OCI-LY7 (cell line): ENCODE results near the gene MUSK. TPM values are rescaled to one million over a fixed set of nuclear protein-coding genes. Genes with fewer than 3 reads are reported as not detected.

Experiments
- BruUV-seq: library from RNA; stranded (reverse); fragments of 400-500 nt; replicated peaks from 2 replicates; lab custom pipeline; 2021; lab: Mats Ljungman, UMichigan
- CTCF ChIA-PET: fragments of 300-600 bp; sonication (Branson Sonifier 250); formaldehyde crosslinking; loops from one replicate; lab custom pipeline; 2022; ENCODE audit warnings: antibody characterized with exemption; ENCODE audit not compliant: unreplicated experiment; lab: Charles Lee
- POLR2A ChIA-PET: fragments of 300-600 bp; sonication (Branson Sonifier 250); formaldehyde crosslinking; loops from one replicate; lab custom pipeline; 2022; ENCODE audit warnings: antibody characterized with exemption; lab: Charles Lee
- DNase-seq: peaks from one replicate; pipeline ENCODE4 v3.0.0-alpha.2; 2015; ENCODE audit warnings: low spot score
- H2AFZ ChIP-seq: fragments of 200-600 bp; sonication (generic), shearing (Covaris generic); 2 replicates; pipeline ENCODE4 v1.6.1; 2014; ENCODE audit warnings: mild to moderate bottlenecking, antibody characterized with exemption, low read length, moderate library complexity
- H3K27ac ChIP-seq: fragments of 200-600 bp; sonication (generic); 2 replicates; pipeline ENCODE4 v1.5.1; 2014; ENCODE audit warnings: mixed run types, low read depth, mild to moderate bottlenecking, moderate library complexity, low read length, inconsistent platforms; ENCODE audit not compliant: poor library complexity, severe bottlenecking
- H3K36me3 ChIP-seq: fragments of 200-600 bp; sonication (generic); 2 replicates; pipeline ENCODE4 v1.6.1; 2014; ENCODE audit warnings: mild to moderate bottlenecking, antibody characterized with exemption, low read length, moderate library complexity, mixed read lengths; ENCODE audit not compliant: insufficient read depth
- H3K4me1 ChIP-seq: fragments of 200-600 bp; sonication (generic); 2 replicates; pipeline ENCODE4 v1.5.1; 2014; ENCODE audit warnings: mild to moderate bottlenecking, low read length; ENCODE audit not compliant: insufficient read depth, poor library complexity, severe bottlenecking
- H3K4me2 ChIP-seq: fragments of 200-600 bp; sonication (generic); 2 replicates; pipeline ENCODE4 v1.6.1; 2014; ENCODE audit warnings: mild to moderate bottlenecking, low read length
- H3K4me3 ChIP-seq: fragments of 200-600 bp; sonication (generic); 2 replicates; pipeline ENCODE4 v1.5.1; 2014; ENCODE audit warnings: mild to moderate bottlenecking, low read depth, low read length; ENCODE audit not compliant: poor library complexity, severe bottlenecking
- H3K79me2 ChIP-seq: fragments of 200-600 bp; sonication (generic); 2 replicates; pipeline ENCODE4 v1.6.1; 2016; ENCODE audit warnings: low read depth, mild to moderate bottlenecking, low read length, moderate library complexity, mixed read lengths; ENCODE audit not compliant: insufficient read depth
- H3K9me2 ChIP-seq: fragments of 200-600 bp; sonication (generic); 2 replicates; pipeline ENCODE4 v1.6.1; 2016; ENCODE audit warnings: mild to moderate bottlenecking, low read length, mixed read lengths; ENCODE audit not compliant: insufficient read depth
- H3K9me3 ChIP-seq: fragments of 200-600 bp; sonication (generic); 2 replicates; pipeline ENCODE4 v1.6.1; 2014; ENCODE audit warnings: mild to moderate bottlenecking, mixed run types, low read length, mixed read lengths
- H4K20me1 ChIP-seq: fragments of 200-600 bp; sonication (generic); 2 replicates; pipeline ENCODE4 v1.6.1; 2014; ENCODE audit warnings: mild to moderate bottlenecking, antibody characterized with exemption, low read length, moderate library complexity, mixed read lengths; ENCODE audit not compliant: insufficient read depth
- EZH2phosphoT487 ChIP-seq: fragments of 200-600 bp; sonication (generic); IDR thresholded peaks from 2 replicates; pipeline ENCODE4 v1.6.1; 2018; ENCODE audit warnings: low read depth, borderline replicate concordance, mild to moderate bottlenecking, mixed run types, antibody characterized with exemption, low read length, moderate library complexity, mixed read lengths
- intact Hi-C: fragments of 100-400 bp; cut with micrococcal nuclease; formaldehyde crosslinking; loops from one replicate; pipeline ENCODE4 v1.10.0; 2022; ENCODE audit not compliant: unreplicated experiment
- total RNA-seq, 2 experiments: library from RNA; depleted of rRNA in 1 of 2; stranded (reverse); fragments of >200 nt in 1 of 2; shearing (Covaris generic) in 1 of 2; gene quantifications; 2 replicates each; pipeline ENCODE4 v1.2.3, GENCODE V29; 2014 to 2022
- TF ChIP-seq, protein P1 (sequence below): fragments of 200-600 bp; sonication (generic); conservative IDR thresholded peaks from 2 replicates; pipeline ENCODE4 v1.5.1; 2014; ENCODE audit warnings: mild to moderate bottlenecking, antibody characterized with exemption, low read length, moderate library complexity, mixed read lengths

Gene MUSK
- total RNA-seq, 2 experiments from 2014 or later = not detected

GRCh38 chr9:110752766-110753165, 84.2 kb downstream of the MUSK start:
- no peak for DNase-seq
- no peak overlapping the region for H3K4me3 ChIP-seq
- no peaks in the 10 kb centered on the region for H3K4me1 ChIP-seq
- H3K36me3 ChIP-seq = no peaks in the 10 kb centered on the region
- H3K79me2 ChIP-seq = no peaks in the 10 kb centered on the region
- H4K20me1 ChIP-seq = no peaks in the 10 kb centered on the region
- intact Hi-C loops = no loop called here
- BruUV-seq = no TSS peak
- POLR2A ChIA-PET = no interaction called here
- TF ChIP-seq, protein P1, sequence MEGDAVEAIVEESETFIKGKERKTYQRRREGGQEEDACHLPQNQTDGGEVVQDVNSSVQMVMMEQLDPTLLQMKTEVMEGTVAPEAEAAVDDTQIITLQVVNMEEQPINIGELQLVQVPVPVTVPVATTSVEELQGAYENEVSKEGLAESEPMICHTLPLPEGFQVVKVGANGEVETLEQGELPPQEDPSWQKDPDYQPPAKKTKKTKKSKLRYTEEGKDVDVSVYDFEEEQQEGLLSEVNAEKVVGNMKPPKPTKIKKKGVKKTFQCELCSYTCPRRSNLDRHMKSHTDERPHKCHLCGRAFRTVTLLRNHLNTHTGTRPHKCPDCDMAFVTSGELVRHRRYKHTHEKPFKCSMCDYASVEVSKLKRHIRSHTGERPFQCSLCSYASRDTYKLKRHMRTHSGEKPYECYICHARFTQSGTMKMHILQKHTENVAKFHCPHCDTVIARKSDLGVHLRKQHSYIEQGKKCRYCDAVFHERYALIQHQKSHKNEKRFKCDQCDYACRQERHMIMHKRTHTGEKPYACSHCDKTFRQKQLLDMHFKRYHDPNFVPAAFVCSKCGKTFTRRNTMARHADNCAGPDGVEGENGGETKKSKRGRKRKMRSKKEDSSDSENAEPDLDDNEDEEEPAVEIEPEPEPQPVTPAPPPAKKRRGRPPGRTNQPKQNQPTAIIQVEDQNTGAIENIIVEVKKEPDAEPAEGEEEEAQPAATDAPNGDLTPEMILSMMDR = no peak
- no peak for TF ChIP-seq EZH2phosphoT487
- CTCF ChIA-PET = no interaction called here
- no peaks in the 10 kb centered on the region for H3K9me3 ChIP-seq
- no peak overlapping the region for H3K27ac ChIP-seq
- no peaks in the 10 kb centered on the region for H3K9me2 ChIP-seq
- no peak overlapping the region for H2AFZ ChIP-seq
- no peak overlapping the region for H3K4me2 ChIP-seq

DNA sequence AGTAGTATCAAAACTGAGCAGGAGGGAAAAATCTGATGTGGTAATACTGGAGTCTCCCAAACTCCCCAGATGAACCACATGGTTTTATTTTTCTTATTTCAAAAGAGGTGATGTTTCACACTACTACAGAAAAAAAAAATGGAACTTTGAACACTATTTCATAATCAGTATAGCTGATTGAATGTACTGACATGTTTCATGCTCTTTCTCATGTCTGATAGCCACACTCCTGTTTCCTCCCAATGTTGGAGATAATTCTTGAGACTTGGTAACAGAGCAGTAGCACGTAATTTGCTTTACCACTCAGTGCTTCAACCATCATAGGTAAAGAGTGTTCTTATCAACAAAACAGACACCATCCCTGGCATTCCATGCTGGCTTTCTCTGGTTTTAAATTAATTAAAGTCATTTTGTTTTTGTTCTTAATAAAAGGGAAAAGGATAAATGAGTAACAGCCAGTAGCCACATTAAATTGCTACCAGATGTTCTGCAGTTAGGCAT, 85.2 kb downstream of the MUSK start:
- Histone ChIP-seq H3K4me1 (no peaks in the 10 kb centered on the region), H2AFZ (no peak overlapping the region), H3K4me3 (no peak overlapping the region), H4K20me1 (no peaks in the 10 kb centered on the region), H3K9me3 (no peaks in the 10 kb centered on the region), H3K9me2 (no peaks in the 10 kb centered on the region), H3K36me3 (no peaks in the 10 kb centered on the region), H3K79me2 (no peaks in the 10 kb centered on the region), H3K4me2 (no peak overlapping the region), H3K27ac (no peak overlapping the region)
- DNase-seq = no peak
- no TSS peak for BruUV-seq
- CTCF ChIA-PET = no interaction called here
- intact Hi-C loops = no loop called here
- no peak for TF ChIP-seq EZH2phosphoT487
- TF ChIP-seq, protein P1 = no peak
- POLR2A ChIA-PET = no interaction called here

GRCh38 chr9:110755179-110755578, 86.6 kb downstream of the MUSK start:
- DNase-seq = no peak
- CTCF ChIA-PET = no interaction called here
- Histone ChIP-seq H2AFZ (no peak overlapping the region), H3K4me3 (no peak overlapping the region), H3K9me3 (no peaks in the 10 kb centered on the region), H3K4me2 (no peak overlapping the region), H4K20me1 (no peaks in the 10 kb centered on the region), H3K79me2 (no peaks in the 10 kb centered on the region), H3K27ac (no peak overlapping the region), H3K9me2 (no peaks in the 10 kb centered on the region), H3K36me3 (no peaks in the 10 kb centered on the region), H3K4me1 (no peaks in the 10 kb centered on the region)
- intact Hi-C loops = no loop called here
- BruUV-seq = no TSS peak
- TF ChIP-seq, protein P1 = no peak
- no peak for TF ChIP-seq EZH2phosphoT487
- POLR2A ChIA-PET = no interaction called here
